Stomach (tissue), 9 donors: ENCODE measurements around the gene PRDM2. TPM values are rescaled to one million over a fixed set of nuclear protein-coding genes. Genes with fewer than 3 reads are reported as not detected.

Experiments used
- DNase-seq, 2 donors: peaks; one replicate each; pipeline versions ENCODE4 v3.0.0 to v3.0.0-alpha.2; 2013 to 2019
- H3K27ac ChIP-seq, 5 donors: fragments of 200-600 bp in 4 of 5; sonication (generic) in 4 of 5; one replicate each; pipeline ENCODE4 v1.5.1; 2013 to 2019; ENCODE audit warnings: mild to moderate bottlenecking in 1 of 5, moderate library complexity in 1 of 5
- H3K27me3 ChIP-seq, 3 donors: fragments of 200-600 bp; sonication (generic); one replicate each; pipeline ENCODE4 v1.5.1; 2017 to 2019; ENCODE audit warnings: mixed run types in 1 of 3
- H3K36me3 ChIP-seq, 4 donors: fragments of 200-600 bp; sonication (generic); 1 replicate in 3 of 4; 2 replicates in 1 of 4; pipeline ENCODE4 v1.5.1; 2016 to 2019
- H3K4me1 ChIP-seq, 4 donors: fragments of 200-600 bp; sonication (generic); one replicate each; pipeline ENCODE4 v1.5.1; 2016 to 2019
- H3K4me3 ChIP-seq, 4 donors: fragments of 200-600 bp; sonication (generic) in 3 of 4; one replicate each; pipeline ENCODE4 v1.5.1; 2016 to 2019; ENCODE audit warnings: mild to moderate bottlenecking in 1 of 4
- H3K9me3 ChIP-seq, 4 donors: fragments of 200-600 bp; sonication (generic); one replicate each; pipeline ENCODE4 v1.5.1; 2016 to 2019
- EP300 ChIP-seq: sonication (generic); formaldehyde crosslinking; IDR thresholded peaks from one replicate; pipeline ENCODE4 v1.6.1; 2017; ENCODE audit warnings: antibody characterized with exemption
- POLR2A ChIP-seq, 4 donors: fragments of 450-650 bp; IDR thresholded peaks; one replicate each; pipeline ENCODE4 v1.6.1; 2016; ENCODE audit warnings: antibody characterized with exemption in 4 of 4, control low read depth in 2 of 4, mild to moderate bottlenecking in 1 of 4, moderate library complexity in 1 of 4
- POLR2AphosphoS5 ChIP-seq, 3 donors: sonication (generic); formaldehyde crosslinking; IDR thresholded peaks; one replicate each; pipeline ENCODE4 v1.6.1; 2016; ENCODE audit warnings: antibody characterized with exemption in 3 of 3
- WGBS, 5 donors: extraction: QIAGEN DNeasy Blood & Tissue Kit in 3 of 5; methylation state at CpG; one replicate each; pipeline versions ENCODE4 v1.1.5 to v1.1.7; 2013 to 2018; 5-methylcytosine and 5-hydroxymethylcytosine counted together
- intact Hi-C: fragments of 100-400 bp; cut with DNase I; formaldehyde crosslinking; loops from one replicate; pipeline ENCODE4 v1.15.1; 2023; ENCODE audit warnings: low total_unique reads
- polyA plus RNA-seq, 3 donors: library from polyadenylated mRNA; stranded (reverse); fragments of 200-250 nt; gene quantifications; one replicate each; pipeline ENCODE4 v1.2.3, GENCODE V29; 2013
- total RNA-seq, 5 donors: library from RNA; depleted of rRNA; stranded (reverse); fragments of >200 nt; gene quantifications; one replicate each; pipeline versions ENCODE4 v1.1.0 to v1.2.3, GENCODE V29; 2014 to 2016
- TF ChIP-seq, protein P1 (sequence below), 7 experiments: fragments of 450-650 bp in 4 of 7; fragments of 200-600 bp in 3 of 7; sonication (generic) in 3 of 7; IDR thresholded peaks; one replicate each; pipeline ENCODE4 v1.5.1; 2016 to 2019; ENCODE audit warnings: antibody characterized with exemption in 7 of 7, control low read depth in 2 of 7, mild to moderate bottlenecking in 1 of 7
- donor health status: healthy with polysubstance abuse.
- donor health status: Bipolar disorder and iron deficiency.
- donor health status: healthy.

The PRDM2 gene
- total and polyA plus RNA-seq, 8 donors: 10.1 to 77.7 (median 24.8) TPM

DNA sequence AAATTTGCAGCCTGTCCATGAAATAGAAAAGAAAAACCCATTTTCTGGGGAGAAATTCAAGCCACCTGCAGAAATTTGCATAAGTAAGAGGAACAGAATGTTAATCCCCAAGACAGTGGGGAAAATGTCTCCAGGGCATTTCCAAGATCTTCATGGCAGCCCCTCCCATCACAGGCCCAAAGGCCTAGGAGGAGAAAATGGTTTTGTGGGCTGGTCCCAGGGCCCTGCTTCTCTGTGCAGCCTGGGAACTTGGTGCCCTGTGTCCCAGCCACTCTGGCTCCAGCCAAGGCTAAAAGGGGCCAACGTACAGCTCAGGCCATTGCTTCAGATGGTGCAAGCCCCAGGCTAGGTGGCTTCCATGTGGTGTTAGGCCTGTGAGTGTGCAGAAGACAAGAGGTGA lies 155.6 kb downstream of the PRDM2 start:
- H3K4me3 ChIP-seq: no peak overlapping the region
- no peaks in the 10 kb centered on the region for H3K4me1 ChIP-seq
- H3K27me3 ChIP-seq: no peaks in the 10 kb centered on the region
- DNase-seq: no peak
- intact Hi-C loops: no loop called here
- no peaks in the 10 kb centered on the region for H3K36me3 ChIP-seq
- TF ChIP-seq POLR2A (IDR thresholded peaks at IDR 0.05) (no peak), POLR2AphosphoS5 (IDR thresholded peaks at IDR 0.05) (no peak), EP300 (no peak)
- TF ChIP-seq, protein P1, sequence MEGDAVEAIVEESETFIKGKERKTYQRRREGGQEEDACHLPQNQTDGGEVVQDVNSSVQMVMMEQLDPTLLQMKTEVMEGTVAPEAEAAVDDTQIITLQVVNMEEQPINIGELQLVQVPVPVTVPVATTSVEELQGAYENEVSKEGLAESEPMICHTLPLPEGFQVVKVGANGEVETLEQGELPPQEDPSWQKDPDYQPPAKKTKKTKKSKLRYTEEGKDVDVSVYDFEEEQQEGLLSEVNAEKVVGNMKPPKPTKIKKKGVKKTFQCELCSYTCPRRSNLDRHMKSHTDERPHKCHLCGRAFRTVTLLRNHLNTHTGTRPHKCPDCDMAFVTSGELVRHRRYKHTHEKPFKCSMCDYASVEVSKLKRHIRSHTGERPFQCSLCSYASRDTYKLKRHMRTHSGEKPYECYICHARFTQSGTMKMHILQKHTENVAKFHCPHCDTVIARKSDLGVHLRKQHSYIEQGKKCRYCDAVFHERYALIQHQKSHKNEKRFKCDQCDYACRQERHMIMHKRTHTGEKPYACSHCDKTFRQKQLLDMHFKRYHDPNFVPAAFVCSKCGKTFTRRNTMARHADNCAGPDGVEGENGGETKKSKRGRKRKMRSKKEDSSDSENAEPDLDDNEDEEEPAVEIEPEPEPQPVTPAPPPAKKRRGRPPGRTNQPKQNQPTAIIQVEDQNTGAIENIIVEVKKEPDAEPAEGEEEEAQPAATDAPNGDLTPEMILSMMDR (IDR thresholded peaks at IDR 0.05): no peak
- H3K9me3 ChIP-seq: peaks cover 0 to 22% (median 15%) of the 10 kb centered on the region in 4 donors
- WGBS, 5 donors: 63 to 90% (median 71%) methylated on average over 1 of the region's 1 CpG
- H3K27ac ChIP-seq: no peak overlapping the region

- Histone ChIP-seq H3K36me3 (no peaks in the 10 kb centered on the region), H3K27me3 (no peaks in the 10 kb centered on the region), H3K27ac (no peak overlapping the region), H3K4me3 (no peak overlapping the region), H3K9me3 (peaks cover 0 to 19% (median 15%) of the 10 kb centered on the region in 4 donors), H3K4me1 (no peaks in the 10 kb centered on the region)
- no peak for TF ChIP-seq POLR2AphosphoS5 (IDR thresholded peaks at IDR 0.05)
- TF ChIP-seq, protein P1 (IDR thresholded peaks at IDR 0.05): no peak
- no peak for TF ChIP-seq EP300
- no peak for TF ChIP-seq POLR2A (IDR thresholded peaks at IDR 0.05)
- WGBS, 5 donors: 36 to 69% (median 43%) methylated on average over 2 of the region's 2 CpGs
- intact Hi-C loops: no loop called here
- no peak for DNase-seq
Measured at GRCh38 chr1:13860031-13860430, 160.0 kb downstream of the PRDM2 start.

GRCh38 chr1:13864760-13865159 lies 164.8 kb downstream of the PRDM2 start:
- H3K4me1 ChIP-seq: no peaks in the 10 kb centered on the region
- 85 to 91% (median 89%) methylated on average over 5 of the region's 5 CpGs for WGBS, 5 donors
- TF ChIP-seq POLR2A (IDR thresholded peaks at IDR 0.05): no peak
- no peak for TF ChIP-seq EP300
- no peak for TF ChIP-seq POLR2AphosphoS5 (IDR thresholded peaks at IDR 0.05)
- TF ChIP-seq, protein P1 (IDR thresholded peaks at IDR 0.05): no peak

GRCh38 chr1:13865851-13866250 lies 165.9 kb downstream of the PRDM2 start:
- Histone ChIP-seq H3K4me1 (no peaks in the 10 kb centered on the region), H3K4me3 (no peak overlapping the region), H3K36me3 (no peaks in the 10 kb centered on the region), H3K27ac (no peak overlapping the region), H3K27me3 (no peaks in the 10 kb centered on the region), H3K9me3 (no peaks in the 10 kb centered on the region)
- intact Hi-C loops: no loop called here
- TF ChIP-seq, protein P1 (IDR thresholded peaks at IDR 0.05): no peak
- TF ChIP-seq POLR2A (IDR thresholded peaks at IDR 0.05) (no peak), POLR2AphosphoS5 (IDR thresholded peaks at IDR 0.05) (no peak), EP300 (no peak)
- DNase-seq: no peak
- WGBS, 5 donors: 56 to 68% (median 58%) methylated on average over 3 of the region's 3 CpGs

More at GRCh38 chr1:13864760-13865159, 164.8 kb downstream of the PRDM2 start:
- H3K27me3 ChIP-seq: no peaks in the 10 kb centered on the region
- DNase-seq: no peak
- H3K27ac ChIP-seq: no peak overlapping the region
- H3K9me3 ChIP-seq: no peaks in the 10 kb centered on the region
- no peak overlapping the region for H3K4me3 ChIP-seq
- no peaks in the 10 kb centered on the region for H3K36me3 ChIP-seq
- intact Hi-C loops: no loop called here
